ENCODE data around the gene SLIT3.

The SLIT3 gene

GRCh38 chr5:169287529-169287928 lies 13.4 kb downstream of the SLIT3 start:
- H3K4me1 Mint-ChIP-seq = no peaks in the 10 kb centered on the region
- no peaks in the 10 kb centered on the region for H3K36me3 Mint-ChIP-seq
- H3K4me3 Mint-ChIP-seq = no peak overlapping the region
- H3K27ac Mint-ChIP-seq = no peak overlapping the region
- H3K27me3 Mint-ChIP-seq = peaks cover 3% of the 10 kb centered on the region
- H3K9me3 Mint-ChIP-seq = no peaks in the 10 kb centered on the region

DNA sequence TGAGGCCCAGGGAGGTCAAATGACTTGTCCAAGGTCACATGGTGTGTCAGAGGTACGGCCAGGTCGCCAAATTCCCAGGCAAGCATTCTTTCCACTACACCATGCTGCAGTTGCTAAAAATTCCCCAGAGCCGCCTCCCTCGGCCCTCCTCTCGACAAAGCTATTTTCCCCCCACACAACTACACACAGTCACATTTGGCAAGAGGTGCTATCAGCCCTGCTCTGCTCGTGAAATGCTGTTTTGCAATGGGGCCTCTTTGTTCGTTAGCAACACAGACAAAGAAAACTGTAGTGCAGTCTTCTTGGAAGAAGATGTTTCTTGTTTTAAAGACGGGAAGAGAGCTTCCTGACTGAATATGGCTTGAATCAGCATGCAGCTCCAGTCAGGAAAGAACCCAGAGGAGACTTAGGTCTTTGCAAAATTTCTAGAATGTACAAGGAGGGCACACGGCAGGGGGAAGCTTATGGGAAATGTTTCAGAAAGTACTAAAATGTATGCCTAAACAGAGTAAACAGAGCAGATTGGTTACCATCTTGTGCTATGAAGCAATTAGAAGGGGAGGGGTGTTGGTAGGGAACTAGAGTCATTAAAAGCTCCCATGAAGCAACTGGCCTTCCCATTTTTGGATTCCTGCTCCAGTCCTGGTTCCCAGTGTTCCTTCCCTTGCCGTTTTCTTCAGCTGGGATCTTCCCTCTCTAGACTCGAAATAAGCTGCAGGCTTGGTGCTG lies 14.2 kb downstream of the SLIT3 start:
- Mint-ChIP-seq H3K27me3 (peaks cover 3% of the 10 kb centered on the region), H3K4me3 (no peak overlapping the region), H3K27ac (no peak overlapping the region), H3K9me3 (no peaks in the 10 kb centered on the region), H3K4me1 (no peaks in the 10 kb centered on the region), H3K36me3 (no peaks in the 10 kb centered on the region)

GRCh38 chr5:169283887-169284286 lies 17.1 kb downstream of the SLIT3 start:
- no peaks in the 10 kb centered on the region for H3K36me3 Mint-ChIP-seq
- no peak overlapping the region for H3K4me3 Mint-ChIP-seq
- no peaks in the 10 kb centered on the region for H3K9me3 Mint-ChIP-seq
- H3K4me1 Mint-ChIP-seq = no peaks in the 10 kb centered on the region
- H3K27ac Mint-ChIP-seq = no peak overlapping the region
- peaks cover 3% of the 10 kb centered on the region for H3K27me3 Mint-ChIP-seq

DNA sequence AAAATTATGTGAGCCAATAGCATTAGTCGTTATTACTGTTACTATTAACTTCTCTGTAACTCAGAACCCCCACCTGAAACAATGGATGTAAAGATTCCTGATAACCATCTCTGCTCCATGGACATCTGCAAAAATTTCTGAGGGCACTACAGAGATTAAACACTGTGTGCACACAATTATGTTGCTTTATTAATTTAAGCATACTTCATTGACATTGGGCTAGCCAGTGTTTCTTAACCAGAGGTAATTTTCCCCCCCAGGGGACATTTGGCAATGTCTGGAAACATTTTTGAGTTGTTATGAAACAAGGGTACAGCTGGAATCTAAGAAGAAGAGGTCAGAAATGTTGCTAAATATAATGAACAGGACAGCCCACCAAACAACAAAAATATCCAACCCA lies 19.3 kb downstream of the SLIT3 start:
- Mint-ChIP-seq H3K4me3 (no peak overlapping the region), H3K4me1 (no peaks in the 10 kb centered on the region), H3K27me3 (no peaks in the 10 kb centered on the region), H3K27ac (no peak overlapping the region), H3K36me3 (no peaks in the 10 kb centered on the region), H3K9me3 (no peaks in the 10 kb centered on the region)

- Mint-ChIP-seq H3K4me3 (no peak overlapping the region), H3K27ac (no peak overlapping the region)
Observed at GRCh38 chr5:169280696-169281095, 20.2 kb downstream of the SLIT3 start.

GRCh38 chr5:169280286-169280685 lies 20.7 kb downstream of the SLIT3 start:
- Mint-ChIP-seq H3K27ac (no peak overlapping the region), H3K36me3 (no peaks in the 10 kb centered on the region), H3K9me3 (no peaks in the 10 kb centered on the region), H3K4me3 (no peak overlapping the region), H3K4me1 (no peaks in the 10 kb centered on the region), H3K27me3 (no peaks in the 10 kb centered on the region)

More at GRCh38 chr5:169280696-169281095, 20.2 kb downstream of the SLIT3 start:
- H3K4me1 Mint-ChIP-seq = no peaks in the 10 kb centered on the region
- H3K27me3 Mint-ChIP-seq = no peaks in the 10 kb centered on the region
- no peaks in the 10 kb centered on the region for H3K9me3 Mint-ChIP-seq
- H3K36me3 Mint-ChIP-seq = no peaks in the 10 kb centered on the region

GRCh38 chr5:169279125-169279524 lies 21.8 kb downstream of the SLIT3 start:
- Mint-ChIP-seq H3K9me3 (no peaks in the 10 kb centered on the region), H3K4me3 (no peak overlapping the region)

GRCh38 chr5:169273881-169274280 lies 27.1 kb downstream of the SLIT3 start:
- no peaks in the 10 kb centered on the region for H3K36me3 Mint-ChIP-seq
- H3K27me3 Mint-ChIP-seq = no peaks in the 10 kb centered on the region
- H3K4me1 Mint-ChIP-seq = no peaks in the 10 kb centered on the region
- no peaks in the 10 kb centered on the region for H3K9me3 Mint-ChIP-seq
- H3K27ac Mint-ChIP-seq = no peak overlapping the region
- H3K4me3 Mint-ChIP-seq = no peak overlapping the region

More at GRCh38 chr5:169279125-169279524, 21.8 kb downstream of the SLIT3 start:
- H3K36me3 Mint-ChIP-seq = no peaks in the 10 kb centered on the region
- no peaks in the 10 kb centered on the region for H3K27me3 Mint-ChIP-seq
- H3K27ac Mint-ChIP-seq = no peak overlapping the region
- H3K4me1 Mint-ChIP-seq = no peaks in the 10 kb centered on the region

- Mint-ChIP-seq H3K4me1 (no peaks in the 10 kb centered on the region), H3K27me3 (no peaks in the 10 kb centered on the region), H3K9me3 (no peaks in the 10 kb centered on the region), H3K4me3 (no peak overlapping the region), H3K27ac (no peak overlapping the region), H3K36me3 (no peaks in the 10 kb centered on the region)
Observed at GRCh38 chr5:169273451-169273850, 27.5 kb downstream of the SLIT3 start.

GRCh38 chr5:169272731-169273427 lies 28.1 kb downstream of the SLIT3 start:
- Mint-ChIP-seq H3K4me3 (no peak overlapping the region), H3K27ac (no peak overlapping the region), H3K9me3 (no peaks in the 10 kb centered on the region), H3K36me3 (no peaks in the 10 kb centered on the region), H3K4me1 (no peaks in the 10 kb centered on the region), H3K27me3 (no peaks in the 10 kb centered on the region)

- Mint-ChIP-seq H3K27ac (no peak overlapping the region), H3K9me3 (no peaks in the 10 kb centered on the region), H3K36me3 (no peaks in the 10 kb centered on the region), H3K4me3 (no peak overlapping the region), H3K4me1 (no peaks in the 10 kb centered on the region), H3K27me3 (no peaks in the 10 kb centered on the region)
Observed at GRCh38 chr5:169272111-169272510, 28.8 kb downstream of the SLIT3 start.

GRCh38 chr5:169270827-169271226 lies 30.1 kb downstream of the SLIT3 start:
- no peaks in the 10 kb centered on the region for H3K9me3 Mint-ChIP-seq
- no peaks in the 10 kb centered on the region for H3K27me3 Mint-ChIP-seq
- H3K36me3 Mint-ChIP-seq = no peaks in the 10 kb centered on the region
- no peak overlapping the region for H3K4me3 Mint-ChIP-seq
- H3K27ac Mint-ChIP-seq = no peak overlapping the region
- no peaks in the 10 kb centered on the region for H3K4me1 Mint-ChIP-seq

DNA sequence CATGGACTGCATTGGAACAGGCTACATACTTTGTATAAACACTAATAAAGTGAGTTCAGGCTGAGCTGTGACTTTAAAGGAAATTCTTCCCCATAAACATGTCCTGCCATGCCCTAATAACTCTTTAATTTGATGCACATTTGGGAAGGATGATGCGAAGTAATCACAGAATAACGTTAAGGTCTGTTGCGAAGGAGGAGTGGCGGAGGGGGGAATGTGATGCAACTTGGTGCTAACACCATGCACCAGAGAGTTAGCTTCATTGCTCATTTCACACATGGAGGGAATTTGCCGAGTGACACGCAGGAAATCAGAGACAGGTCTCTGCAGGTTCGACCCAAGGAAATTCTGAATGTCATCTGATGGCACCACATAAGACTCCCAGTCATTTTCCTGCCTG lies 32.9 kb downstream of the SLIT3 start:
- H3K36me3 Mint-ChIP-seq = no peaks in the 10 kb centered on the region
- H3K4me3 Mint-ChIP-seq = no peak overlapping the region
- H3K9me3 Mint-ChIP-seq = no peaks in the 10 kb centered on the region
- H3K27ac Mint-ChIP-seq = no peak overlapping the region
- no peaks in the 10 kb centered on the region for H3K4me1 Mint-ChIP-seq
- no peaks in the 10 kb centered on the region for H3K27me3 Mint-ChIP-seq

- Mint-ChIP-seq H3K36me3 (no peaks in the 10 kb centered on the region), H3K9me3 (no peaks in the 10 kb centered on the region), H3K4me1 (no peaks in the 10 kb centered on the region), H3K27me3 (no peaks in the 10 kb centered on the region), H3K4me3 (no peak overlapping the region), H3K27ac (no peak overlapping the region)
Observed at GRCh38 chr5:169265888-169266287, 35.1 kb downstream of the SLIT3 start.

GRCh38 chr5:169263591-169263990 lies 37.3 kb downstream of the SLIT3 start:
- Mint-ChIP-seq H3K27me3 (no peaks in the 10 kb centered on the region), H3K4me3 (no peak overlapping the region), H3K9me3 (no peaks in the 10 kb centered on the region), H3K27ac (no peak overlapping the region), H3K36me3 (no peaks in the 10 kb centered on the region), H3K4me1 (no peaks in the 10 kb centered on the region)

DNA sequence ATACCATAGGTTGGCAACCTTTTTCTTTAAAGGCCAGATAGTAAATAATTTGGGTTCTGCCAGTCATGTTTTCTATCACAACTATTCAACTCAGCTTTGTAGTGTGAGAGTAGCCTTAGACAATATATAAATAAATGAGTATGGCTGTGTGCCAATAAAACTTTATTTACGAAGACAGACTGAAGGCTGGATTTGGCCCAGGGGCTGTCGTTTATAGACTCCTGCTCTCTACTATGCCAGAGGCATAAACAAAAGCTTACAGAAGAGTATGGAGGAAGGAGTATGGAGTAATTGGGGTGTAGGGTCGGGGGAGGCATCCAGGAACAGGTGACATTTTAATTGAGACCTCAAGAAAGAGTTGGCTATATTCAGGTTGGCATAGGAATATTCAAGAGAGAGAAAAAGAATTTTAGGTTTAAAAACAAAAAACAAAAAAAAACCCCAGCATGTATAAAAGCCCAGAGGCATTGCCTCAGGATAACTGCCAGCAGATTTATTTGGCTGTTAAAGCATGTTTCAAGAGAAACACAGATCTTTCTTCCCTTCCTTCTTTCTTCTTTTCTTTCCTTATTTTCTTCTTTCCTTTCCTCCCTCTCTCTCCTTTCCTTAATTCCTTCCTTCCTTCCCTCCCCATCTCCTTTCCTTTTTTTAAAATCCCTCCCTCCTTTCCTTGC lies 39.9 kb downstream of the SLIT3 start:
- Mint-ChIP-seq H3K27ac (no peak overlapping the region), H3K36me3 (no peaks in the 10 kb centered on the region), H3K4me3 (no peak overlapping the region), H3K4me1 (no peaks in the 10 kb centered on the region), H3K27me3 (no peaks in the 10 kb centered on the region), H3K9me3 (no peaks in the 10 kb centered on the region)
